Ishikawa (cell line): ENCODE measurements around the gene DBF4B.

Experiments
- CEBPB ChIP-seq: IDR thresholded peaks from 2 replicates; pipeline ENCODE4 v1.6.1; 2012
- CREB1 ChIP-seq: IDR thresholded peaks from 2 replicates; pipeline ENCODE4 v1.6.1; 2012; ENCODE audit warnings: low read depth
- EGR1 ChIP-seq: IDR thresholded peaks from 2 replicates; pipeline ENCODE4 v1.6.1; 2012
- EP300 ChIP-seq: IDR thresholded peaks from 2 replicates; pipeline ENCODE4 v1.6.1; 2012; ENCODE audit warnings: borderline replicate concordance
- FOXM1 ChIP-seq: IDR thresholded peaks from 2 replicates; pipeline ENCODE4 v1.6.1; 2012; ENCODE audit warnings: low read depth, borderline replicate concordance
- NFIC ChIP-seq: IDR thresholded peaks from 2 replicates; pipeline ENCODE4 v1.6.1; 2012
- RAD21 ChIP-seq: IDR thresholded peaks from 2 replicates; pipeline ENCODE4 v1.6.1; 2012; ENCODE audit warnings: low read depth
- TAF1 ChIP-seq: IDR thresholded peaks from 2 replicates; pipeline ENCODE4 v1.6.1; 2012; ENCODE audit warnings: low read depth, mild to moderate bottlenecking
- TCF12 ChIP-seq: IDR thresholded peaks from 2 replicates; pipeline ENCODE4 v1.6.1; 2012; ENCODE audit warnings: low read depth
- TEAD4 ChIP-seq: IDR thresholded peaks from 2 replicates; pipeline ENCODE4 v1.6.1; 2012
- YY1 ChIP-seq: IDR thresholded peaks from 2 replicates; pipeline ENCODE4 v1.6.1; 2012; ENCODE audit warnings: low read depth
- ZBTB7A ChIP-seq: IDR thresholded peaks from 2 replicates; pipeline ENCODE4 v1.6.1; 2012; ENCODE audit warnings: low read depth
- TF ChIP-seq, protein P1 (sequence below): IDR thresholded peaks from 2 replicates; pipeline ENCODE4 v1.6.1; 2012; ENCODE audit warnings: low read depth, mild to moderate bottlenecking
- TF ChIP-seq, protein P2 (sequence below): IDR thresholded peaks from 2 replicates; pipeline ENCODE4 v1.6.1; 2012
- TF ChIP-seq, protein P3 (sequence below): IDR thresholded peaks from 2 replicates; pipeline ENCODE4 v1.6.1; 2012

The DBF4B gene

DNA sequence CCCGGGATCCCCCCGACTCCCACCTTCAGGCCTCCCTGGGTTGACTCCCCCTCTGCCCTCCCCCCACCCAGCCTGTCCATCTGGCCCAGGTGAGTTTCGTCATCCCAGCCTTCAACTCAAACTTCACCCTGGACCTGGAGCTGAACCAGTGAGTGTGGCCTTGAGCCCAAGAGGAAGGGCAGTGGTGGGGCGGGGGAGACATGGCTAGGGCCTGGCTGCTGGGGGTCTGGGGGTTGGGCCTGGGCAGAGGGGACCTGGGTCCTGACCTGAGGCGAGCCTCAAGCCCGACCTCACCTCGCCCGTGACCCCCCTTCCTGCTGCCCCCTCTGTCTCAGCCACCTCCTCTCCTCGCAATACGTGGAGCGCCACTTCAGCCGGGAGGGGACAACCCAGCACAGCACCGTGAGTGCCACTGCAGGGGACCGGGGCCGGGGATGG, 61.2 kb downstream of the DBF4B start:
- TF ChIP-seq, protein P1, sequence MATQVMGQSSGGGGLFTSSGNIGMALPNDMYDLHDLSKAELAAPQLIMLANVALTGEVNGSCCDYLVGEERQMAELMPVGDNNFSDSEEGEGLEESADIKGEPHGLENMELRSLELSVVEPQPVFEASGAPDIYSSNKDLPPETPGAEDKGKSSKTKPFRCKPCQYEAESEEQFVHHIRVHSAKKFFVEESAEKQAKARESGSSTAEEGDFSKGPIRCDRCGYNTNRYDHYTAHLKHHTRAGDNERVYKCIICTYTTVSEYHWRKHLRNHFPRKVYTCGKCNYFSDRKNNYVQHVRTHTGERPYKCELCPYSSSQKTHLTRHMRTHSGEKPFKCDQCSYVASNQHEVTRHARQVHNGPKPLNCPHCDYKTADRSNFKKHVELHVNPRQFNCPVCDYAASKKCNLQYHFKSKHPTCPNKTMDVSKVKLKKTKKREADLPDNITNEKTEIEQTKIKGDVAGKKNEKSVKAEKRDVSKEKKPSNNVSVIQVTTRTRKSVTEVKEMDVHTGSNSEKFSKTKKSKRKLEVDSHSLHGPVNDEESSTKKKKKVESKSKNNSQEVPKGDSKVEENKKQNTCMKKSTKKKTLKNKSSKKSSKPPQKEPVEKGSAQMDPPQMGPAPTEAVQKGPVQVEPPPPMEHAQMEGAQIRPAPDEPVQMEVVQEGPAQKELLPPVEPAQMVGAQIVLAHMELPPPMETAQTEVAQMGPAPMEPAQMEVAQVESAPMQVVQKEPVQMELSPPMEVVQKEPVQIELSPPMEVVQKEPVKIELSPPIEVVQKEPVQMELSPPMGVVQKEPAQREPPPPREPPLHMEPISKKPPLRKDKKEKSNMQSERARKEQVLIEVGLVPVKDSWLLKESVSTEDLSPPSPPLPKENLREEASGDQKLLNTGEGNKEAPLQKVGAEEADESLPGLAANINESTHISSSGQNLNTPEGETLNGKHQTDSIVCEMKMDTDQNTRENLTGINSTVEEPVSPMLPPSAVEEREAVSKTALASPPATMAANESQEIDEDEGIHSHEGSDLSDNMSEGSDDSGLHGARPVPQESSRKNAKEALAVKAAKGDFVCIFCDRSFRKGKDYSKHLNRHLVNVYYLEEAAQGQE, result no peak
- TF ChIP-seq ZBTB7A (no peak), TAF1 (no peak), CREB1 (no peak), YY1 (no peak), TCF12 (no peak)

DNA sequence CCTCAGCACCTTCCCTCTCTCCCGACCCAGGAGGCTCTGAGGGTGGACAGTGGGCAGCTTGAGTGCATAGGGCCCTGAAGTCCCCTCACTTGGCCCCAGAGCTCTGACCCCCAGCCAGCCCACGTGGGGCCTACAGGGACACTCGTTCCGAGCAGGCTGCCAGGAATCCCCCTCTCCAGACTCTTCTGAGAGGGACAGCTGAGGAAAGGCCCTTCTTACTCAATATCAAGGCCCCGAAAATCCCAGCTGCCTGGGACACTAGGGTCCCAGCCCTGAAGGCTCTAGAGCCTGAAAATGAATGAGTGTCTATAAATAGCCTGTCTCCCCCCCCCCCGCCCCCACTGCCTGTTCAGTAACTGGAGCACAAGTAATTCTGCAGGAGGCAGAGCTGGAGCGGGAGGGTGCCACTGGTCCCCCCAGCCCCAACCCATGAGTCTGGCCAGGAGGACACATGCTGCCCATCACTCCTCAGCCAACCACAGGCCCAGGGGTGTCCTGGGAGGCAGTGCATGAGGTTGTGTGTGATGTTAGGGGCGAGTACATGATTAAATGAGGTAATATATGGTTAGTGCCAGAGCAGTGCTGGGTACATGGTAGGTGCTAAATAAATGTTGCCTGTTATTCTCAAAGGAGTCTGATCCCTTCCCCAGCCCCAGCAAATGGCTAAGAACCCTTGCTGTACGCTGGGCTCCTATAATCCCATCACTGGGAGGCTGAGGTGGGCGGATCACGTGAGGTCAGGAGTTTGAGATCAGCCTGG, 61.9 kb downstream of the DBF4B start:
- TF ChIP-seq, protein P1, result no peak

DNA sequence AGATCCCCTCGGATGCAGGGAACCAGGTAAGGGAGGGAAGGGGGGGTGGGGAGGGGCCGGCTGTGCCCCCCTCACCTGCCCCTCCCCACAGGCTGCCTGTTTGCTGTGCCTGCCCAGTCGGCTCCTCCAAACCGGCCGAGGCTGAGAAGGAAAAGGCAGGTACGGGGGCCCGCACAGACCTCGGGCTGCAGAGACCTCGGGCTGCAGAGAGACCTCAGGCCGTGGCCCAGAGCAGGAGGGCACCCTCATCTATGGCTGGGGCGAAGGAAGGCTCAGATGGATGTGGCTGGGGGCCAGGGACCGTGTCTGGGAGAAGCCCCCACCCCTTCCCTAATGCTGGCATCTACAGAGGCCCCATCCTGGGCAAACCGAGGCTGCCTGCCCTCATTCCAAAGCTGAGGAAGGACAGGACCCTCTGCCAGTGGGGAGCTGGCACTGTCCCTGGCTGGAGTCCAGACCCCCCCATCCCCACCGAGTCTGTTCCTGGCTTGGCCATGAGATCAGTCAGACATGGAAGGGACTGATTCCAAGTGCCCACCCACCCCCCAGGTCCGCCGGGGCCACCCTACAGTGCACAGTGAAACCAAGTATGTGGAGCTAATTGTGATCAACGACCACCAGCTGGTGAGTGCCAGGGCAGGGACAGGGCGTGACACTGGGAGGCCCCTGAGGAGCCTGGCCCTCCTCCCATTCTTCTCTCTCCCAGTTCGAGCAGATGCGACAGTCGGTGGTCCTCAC, 64.0 kb downstream of the DBF4B start:
- TF ChIP-seq NFIC, result no peak

DNA sequence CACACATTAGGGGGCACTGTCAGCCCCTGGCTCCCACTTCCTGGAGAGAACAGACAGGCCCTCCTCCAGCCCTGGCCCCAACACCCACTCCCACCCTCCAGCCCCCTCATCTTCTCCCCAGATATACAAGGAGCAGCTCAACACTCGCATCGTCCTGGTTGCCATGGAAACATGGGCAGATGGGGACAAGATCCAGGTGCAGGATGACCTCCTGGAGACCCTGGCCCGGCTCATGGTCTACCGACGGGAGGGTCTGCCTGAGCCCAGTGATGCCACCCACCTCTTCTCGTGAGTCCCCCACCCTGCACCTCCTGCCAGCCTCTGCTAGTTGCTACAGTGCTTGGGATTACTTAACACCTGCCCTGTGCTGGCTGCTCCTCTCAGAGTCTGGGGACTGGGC, 64.7 kb downstream of the DBF4B start:
- TF ChIP-seq, protein P1, result no peak
- TF ChIP-seq, protein P2, sequence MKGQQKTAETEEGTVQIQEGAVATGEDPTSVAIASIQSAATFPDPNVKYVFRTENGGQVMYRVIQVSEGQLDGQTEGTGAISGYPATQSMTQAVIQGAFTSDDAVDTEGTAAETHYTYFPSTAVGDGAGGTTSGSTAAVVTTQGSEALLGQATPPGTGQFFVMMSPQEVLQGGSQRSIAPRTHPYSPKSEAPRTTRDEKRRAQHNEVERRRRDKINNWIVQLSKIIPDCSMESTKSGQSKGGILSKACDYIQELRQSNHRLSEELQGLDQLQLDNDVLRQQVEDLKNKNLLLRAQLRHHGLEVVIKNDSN, result no peak

DNA sequence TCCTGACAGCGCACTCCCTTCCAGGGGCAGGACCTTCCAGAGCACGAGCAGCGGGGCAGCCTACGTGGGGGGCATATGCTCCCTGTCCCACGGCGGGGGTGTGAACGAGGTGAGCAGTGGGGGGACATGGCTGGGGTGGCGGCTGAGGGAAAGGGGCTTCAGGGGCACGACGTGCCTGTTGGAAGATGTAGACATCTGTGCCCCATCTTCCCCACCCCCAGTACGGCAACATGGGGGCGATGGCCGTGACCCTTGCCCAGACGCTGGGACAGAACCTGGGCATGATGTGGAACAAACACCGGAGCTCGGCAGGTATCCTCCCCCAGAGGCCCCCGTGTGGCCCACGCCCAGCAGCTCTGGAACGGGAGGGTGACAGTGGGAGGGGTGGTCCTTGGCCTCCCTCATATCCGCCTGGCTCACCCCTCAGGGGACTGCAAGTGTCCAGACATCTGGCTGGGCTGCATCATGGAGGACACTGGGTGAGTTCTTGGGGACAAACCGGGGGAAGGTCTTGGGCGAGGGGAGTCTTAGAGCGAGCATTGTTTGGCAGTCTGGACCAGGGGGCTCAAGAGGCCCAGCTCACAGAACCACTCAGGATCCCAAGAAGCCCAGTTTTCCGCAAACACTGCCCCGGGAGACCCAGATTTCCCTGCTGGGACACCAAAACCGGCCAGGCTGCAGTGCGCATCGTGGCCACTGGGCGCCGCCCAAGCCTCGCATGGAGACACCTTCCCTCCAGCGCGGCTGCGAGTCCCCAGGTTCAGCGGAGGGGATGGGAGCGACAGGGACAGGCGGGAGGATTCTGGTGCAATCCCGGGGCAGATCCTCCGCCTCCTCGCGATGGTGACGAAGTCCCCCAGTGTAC, 66.0 kb downstream of the DBF4B start:
- TF ChIP-seq, protein P2, result no peak
- TF ChIP-seq YY1 (0 out of 2 replicates have a peak, but pooled peaks have one; percentile 28), NFIC (no peak), TAF1 (no peak), TEAD4 (no peak), RAD21 (peak; percentile 97), CREB1 (no peak), ZBTB7A (peak; percentile 64; the same call in 1 of the 2 replicates), EP300 (no peak), TCF12 (0 out of 2 replicates have a peak, but pooled peaks have one; percentile 6), FOXM1 (no peak), EGR1 (no peak), CEBPB (no peak)
- TF ChIP-seq, protein P1, result no peak
- TF ChIP-seq, protein P3, sequence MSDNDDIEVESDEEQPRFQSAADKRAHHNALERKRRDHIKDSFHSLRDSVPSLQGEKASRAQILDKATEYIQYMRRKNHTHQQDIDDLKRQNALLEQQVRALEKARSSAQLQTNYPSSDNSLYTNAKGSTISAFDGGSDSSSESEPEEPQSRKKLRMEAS, result no peak
